Cardiac fibroblast (primary cell): ENCODE measurements around the gene CNOT8.

Source experiments
- DNase-seq, 2 donors: peaks; one replicate each; pipeline versions ENCODE4 v3.0.0 to v3.0.0-alpha.2; 2010; ENCODE audit warnings: low read depth in 2 of 2
- H3K4me3 ChIP-seq, 2 donors: replicated peaks in 1 of 2; 1 replicate in 1 of 2; 2 replicates in 1 of 2; pipeline ENCODE4 v1.5.1; 2011; ENCODE audit warnings: low read depth in 2 of 2, low read length in 2 of 2, mild to moderate bottlenecking in 2 of 2, moderate library complexity in 1 of 2
- CTCF ChIP-seq: IDR thresholded peaks from one replicate; pipeline ENCODE4 v1.5.1; 2011; ENCODE audit warnings: low read depth, mild to moderate bottlenecking, low read length, inconsistent platforms

CNOT8 gene

GRCh38 chr5:154858297-154858971 is at the start of gene CNOT8:
CNOT8 (plus strand) TSS chr5:154858627; CDS start chr5:154863279, 4,652 bp downstream.
- TF ChIP-seq CTCF = no peak
- DNase-seq = peak; percentile 98 to 99

GRCh38 chr5:154811239-154811638 is 47.2 kb upstream of the CNOT8 start:
- H3K4me3 ChIP-seq = no peak overlapping the region
- TF ChIP-seq CTCF = no peak
- no peak for DNase-seq

More at GRCh38 chr5:154858297-154858971, at the start of gene CNOT8:
- H3K4me3 ChIP-seq = peak within 1 kb of the TSS; percentile 62 to 69

- peak; percentile 91 for TF ChIP-seq CTCF
- peak; percentile 80 to 81 for DNase-seq
- no peak overlapping the region for H3K4me3 ChIP-seq
These were observed 46.6 kb upstream of the CNOT8 start for GRCh38 chr5:154811653-154812465.

- H3K4me3 ChIP-seq = no peak overlapping the region
- no peak for TF ChIP-seq CTCF
- no peak for DNase-seq
These were observed 45.3 kb upstream of the CNOT8 start for GRCh38 chr5:154813158-154813557.

DNA sequence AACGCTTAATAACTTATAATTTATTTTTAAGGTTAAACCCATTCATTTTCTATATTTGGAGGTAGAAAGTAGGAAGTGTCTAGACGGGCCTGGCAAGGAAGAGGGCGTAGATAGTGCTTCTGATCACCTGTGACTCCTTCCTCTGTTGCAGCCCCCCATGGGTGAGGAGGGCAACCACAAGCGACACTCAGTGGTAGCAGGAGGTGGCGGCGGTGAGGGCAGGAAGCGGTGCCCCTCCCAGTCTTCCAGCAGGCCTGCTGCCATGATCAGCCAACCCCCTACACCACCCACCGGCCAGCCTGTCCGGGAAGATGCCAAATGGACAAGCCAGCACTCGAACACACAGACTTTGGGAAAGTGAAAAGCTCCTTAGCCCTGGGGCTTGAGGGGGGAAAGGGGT is 44.7 kb upstream of the CNOT8 start:
- DNase-seq = no peak
- H3K4me3 ChIP-seq = no peak overlapping the region
- TF ChIP-seq CTCF = no peak

DNA sequence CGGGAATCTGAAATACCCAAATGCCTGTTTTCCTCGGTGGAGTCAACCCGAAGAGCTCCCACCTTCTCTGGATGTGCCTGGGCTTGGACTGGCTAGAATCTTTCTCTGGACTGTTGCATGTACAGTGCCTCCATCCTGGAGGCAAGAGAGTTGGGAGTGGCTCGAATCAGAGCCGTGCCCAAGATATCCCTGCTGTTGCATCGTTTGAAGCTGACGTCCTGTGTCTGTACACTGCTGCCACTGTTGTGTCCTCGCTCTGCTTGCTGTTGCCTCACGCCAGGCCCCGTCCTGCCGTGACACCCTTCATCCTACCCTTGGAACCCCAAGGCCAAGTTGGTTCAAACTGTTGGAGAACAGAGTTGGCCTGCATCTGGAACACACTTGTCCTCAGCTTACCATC is 43.4 kb upstream of the CNOT8 start:
- no peak for TF ChIP-seq CTCF
- no peak overlapping the region for H3K4me3 ChIP-seq
- no peak for DNase-seq
